ENCODE results near the gene BICD1.

- no peak for TF ChIP-seq CTCF (IDR thresholded peaks at IDR 0.05; ENCODE audit: low read depth, low read length, missing input control)
- no peak for TF ChIP-seq FOXA1 (IDR thresholded peaks at IDR 0.05)
- TF ChIP-seq MAX (IDR thresholded peaks at IDR 0.05): no peak
- TF ChIP-seq EGR1 (IDR thresholded peaks at IDR 0.05; ENCODE audit: low read depth in 2 of 2): no peak
- TF ChIP-seq YY1 (IDR thresholded peaks at IDR 0.05): no peak
- no peak for TF ChIP-seq REST (IDR thresholded peaks at IDR 0.05)
- TF ChIP-seq ZBTB33 (IDR thresholded peaks at IDR 0.05): no peak
- no peak for TF ChIP-seq RAD21 (IDR thresholded peaks at IDR 0.05)
These were observed 167.1 kb downstream of the BICD1 start for GRCh38 chr12:32273712-32274111.
